Smooth muscle cell (in vitro differentiated cells): ENCODE results near the gene MTHFD2L. TPM values are rescaled to one million over a fixed set of nuclear protein-coding genes. Genes with fewer than 3 reads are reported as not detected.

Source experiments
- DNase-seq: peaks from one replicate; lab custom pipeline; 2025; ENCODE audit not compliant: unreplicated experiment; lab: John Stamatoyannopoulos, UW
- H2AFZ ChIP-seq: fragments of 200-600 bp; sonication (generic); 2 replicates; pipeline ENCODE4 v1.6.0; 2016; ENCODE audit warnings: antibody characterized with exemption, low read depth, mild to moderate bottlenecking
- H3F3A ChIP-seq: fragments of 200-600 bp; sonication (generic); 2 replicates; pipeline ENCODE4 v1.6.0; 2017; ENCODE audit warnings: antibody characterized with exemption, low read depth
- H3K27ac ChIP-seq: fragments of 200-600 bp; sonication (generic); 2 replicates; pipeline ENCODE4 v1.5.1; 2016; ENCODE audit warnings: low read depth, mild to moderate bottlenecking
- H3K27me3 ChIP-seq: fragments of 200-600 bp; sonication (generic); 2 replicates; pipeline ENCODE4 v1.6.1; 2016; ENCODE audit warnings: low read depth, mild to moderate bottlenecking
- H3K36me3 ChIP-seq: fragments of 200-600 bp; sonication (generic); 2 replicates; pipeline ENCODE4 v1.5.1; 2016; ENCODE audit warnings: low read depth
- H3K4me1 ChIP-seq: fragments of 200-600 bp; sonication (generic); 2 replicates; pipeline ENCODE4 v1.5.1; 2016; ENCODE audit warnings: low read depth
- H3K4me2 ChIP-seq: fragments of 200-600 bp; sonication (generic); 2 replicates; pipeline ENCODE4 v1.6.0; 2016; ENCODE audit warnings: mild to moderate bottlenecking
- H3K4me3 ChIP-seq: fragments of 200-600 bp; sonication (generic); 2 replicates; pipeline ENCODE4 v1.5.1; 2016; ENCODE audit warnings: mild to moderate bottlenecking
- H3K79me2 ChIP-seq: fragments of 200-600 bp; sonication (generic); 2 replicates; pipeline ENCODE4 v1.6.0; 2016; ENCODE audit warnings: low read depth, mild to moderate bottlenecking
- H3K9ac ChIP-seq: fragments of 200-600 bp; sonication (generic); 2 replicates; pipeline ENCODE4 v1.6.0; 2016; ENCODE audit warnings: low read depth
- H3K9me3 ChIP-seq: fragments of 200-600 bp; sonication (generic); replicated peaks from 2 replicates; pipeline ENCODE4 v1.5.1; 2016; ENCODE audit warnings: low read depth
- H4K20me1 ChIP-seq: fragments of 200-600 bp; sonication (generic); 2 replicates; pipeline ENCODE4 v1.6.0; 2016; ENCODE audit warnings: low read depth
- CTCF ChIP-seq: fragments of 200-600 bp; sonication (generic); IDR thresholded peaks from 2 replicates; pipeline ENCODE4 v1.5.1; 2017; ENCODE audit warnings: borderline replicate concordance, mild to moderate bottlenecking, antibody characterized with exemption; ENCODE audit not compliant: insufficient read depth, poor library complexity, severe bottlenecking
- WGBS: methylation state at CpG from one replicate; pipeline ENCODE4 v1.1.7; 2016; ENCODE audit warnings: low lambda C conversion rate; 5-methylcytosine and 5-hydroxymethylcytosine counted together
- polyA plus RNA-seq: library from polyadenylated mRNA; unstranded; fragments of >200 nt; fragmentation: Nextera tagmentation; extraction: Ambion mirVana; gene quantifications from 2 replicates; pipeline ENCODE4 v1.2.1, GENCODE V29; 2016
- total RNA-seq: library from RNA; depleted of rRNA; stranded (reverse); fragments of >200 nt; gene quantifications from 2 replicates; pipeline ENCODE4 v1.2.3, GENCODE V29; 2014

MTHFD2L gene
- total and polyA plus RNA-seq, 2 experiments from 2014 or later: 4.9 to 6.6 TPM

- peaks cover 2% of the 10 kb centered on the region for H4K20me1 ChIP-seq
- H2AFZ ChIP-seq: no peak overlapping the region
- no peak for TF ChIP-seq CTCF
- H3K9me3 ChIP-seq: no peaks in the 10 kb centered on the region
- no peak for DNase-seq
- H3F3A ChIP-seq: peaks cover 3% of the 10 kb centered on the region
- peak overlapping the region; percentile 90 for H3K4me2 ChIP-seq
- WGBS: 73% methylated on average over 2 of the region's 2 CpGs
- peak overlapping the region; percentile 97 for H3K27ac ChIP-seq
- H3K79me2 ChIP-seq: peaks cover 28% of the 10 kb centered on the region
- peaks cover 6% of the 10 kb centered on the region for H3K36me3 ChIP-seq
- peak overlapping the region; percentile 83 for H3K4me3 ChIP-seq
- H3K4me1 ChIP-seq: peaks cover 22% of the 10 kb centered on the region
- H3K9ac ChIP-seq: no peak overlapping the region
- H3K27me3 ChIP-seq: no peaks in the 10 kb centered on the region
Measured at GRCh38 chr4:74159143-74159709, 1.3 kb downstream of the MTHFD2L start.

DNA sequence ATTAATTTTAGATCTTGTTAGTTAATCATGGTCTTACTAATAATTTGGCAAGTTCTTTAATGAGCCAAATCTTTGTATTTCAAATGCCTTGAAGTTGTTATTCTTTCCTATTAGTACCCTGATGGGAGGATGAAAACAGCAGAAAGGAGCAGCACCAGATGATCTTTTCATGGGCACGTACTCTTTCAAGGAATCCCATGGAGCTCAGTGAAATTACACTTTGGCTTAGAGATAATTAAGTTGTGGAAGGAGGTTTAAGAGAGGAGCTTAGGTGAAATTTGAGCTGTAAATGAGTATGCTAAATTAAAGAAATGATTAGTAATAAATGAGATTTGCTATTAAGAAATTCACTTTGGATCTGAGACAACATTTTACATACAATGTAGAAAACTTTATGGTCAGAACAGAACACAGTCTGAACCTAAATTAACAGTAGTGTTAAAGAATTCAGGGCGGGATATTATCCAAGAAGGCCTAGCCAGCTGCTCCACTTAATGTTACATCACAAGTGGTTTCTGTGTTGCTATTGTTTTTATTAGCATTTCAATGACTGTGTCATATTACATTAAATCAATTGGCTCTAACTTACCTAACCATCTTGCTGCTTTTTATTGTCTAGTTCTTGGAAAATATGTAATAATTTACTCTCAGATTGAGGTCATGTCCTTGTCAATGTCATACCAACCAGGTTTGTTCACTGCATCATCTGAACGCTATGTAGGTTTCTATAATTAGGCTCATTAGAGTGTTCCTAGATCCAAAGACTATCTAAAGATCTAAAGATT is 3.9 kb downstream of the MTHFD2L start:
- Histone ChIP-seq H3F3A (peaks cover 3% of the 10 kb centered on the region), H3K4me3 (no peak overlapping the region), H3K36me3 (peaks cover 6% of the 10 kb centered on the region), H2AFZ (no peak overlapping the region), H3K27me3 (no peaks in the 10 kb centered on the region), H4K20me1 (peaks cover 2% of the 10 kb centered on the region), H3K9ac (no peak overlapping the region), H3K4me2 (no peak overlapping the region), H3K79me2 (peaks cover 28% of the 10 kb centered on the region), H3K4me1 (peaks cover 21% of the 10 kb centered on the region), H3K9me3 (no peaks in the 10 kb centered on the region), H3K27ac (no peak overlapping the region)
- DNase-seq: no peak
- no peak for TF ChIP-seq CTCF
- 93% methylated on average over 3 of the region's 3 CpGs for WGBS

GRCh38 chr4:74166135-74166534 is 8.2 kb downstream of the MTHFD2L start:
- Histone ChIP-seq H3K79me2 (no peaks in the 10 kb centered on the region), H4K20me1 (no peaks in the 10 kb centered on the region), H3K4me2 (no peak overlapping the region), H3K9me3 (no peaks in the 10 kb centered on the region), H3F3A (no peaks in the 10 kb centered on the region), H3K9ac (no peak overlapping the region), H3K4me1 (no peaks in the 10 kb centered on the region), H2AFZ (no peak overlapping the region), H3K4me3 (no peak overlapping the region), H3K36me3 (no peaks in the 10 kb centered on the region), H3K27me3 (no peaks in the 10 kb centered on the region), H3K27ac (no peak overlapping the region)
- no peak for TF ChIP-seq CTCF
- DNase-seq: no peak
- 92% methylated on average over 1 of the region's 1 CpG for WGBS
